NCI-H1092 (cell line): ENCODE data around the gene CACNA1A.
"Not testable (repeated sequence)": the region's sequence is repeated elsewhere in the genome, so short reads cannot be mapped to it uniquely, and the experiment has no call there.

ENCODE experiments used
- DNase-seq: peaks from one replicate; lab custom pipeline; 2025; lab: John Stamatoyannopoulos, UW

CACNA1A gene

DNA sequence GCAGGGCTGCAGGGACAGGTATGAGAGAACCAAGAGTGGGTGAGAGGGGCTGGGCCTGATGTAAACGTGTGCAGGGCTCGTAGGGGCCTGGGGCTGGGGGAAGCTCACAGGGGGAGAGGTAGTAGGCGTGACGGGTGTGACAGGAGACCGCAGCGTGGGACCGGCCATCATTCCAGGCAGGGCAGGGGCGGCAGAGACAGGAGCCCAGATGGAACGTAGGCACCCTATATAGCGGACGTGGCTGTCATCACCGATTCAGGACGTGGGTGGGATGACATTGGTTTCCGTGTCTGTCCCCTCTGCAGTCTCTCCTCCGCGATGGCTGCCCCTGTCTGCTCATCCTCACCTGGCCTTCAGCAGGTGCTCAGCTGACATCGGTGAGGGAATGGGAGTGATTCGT, 307.6 kb downstream of the CACNA1A start:
- no peak for DNase-seq

DNA sequence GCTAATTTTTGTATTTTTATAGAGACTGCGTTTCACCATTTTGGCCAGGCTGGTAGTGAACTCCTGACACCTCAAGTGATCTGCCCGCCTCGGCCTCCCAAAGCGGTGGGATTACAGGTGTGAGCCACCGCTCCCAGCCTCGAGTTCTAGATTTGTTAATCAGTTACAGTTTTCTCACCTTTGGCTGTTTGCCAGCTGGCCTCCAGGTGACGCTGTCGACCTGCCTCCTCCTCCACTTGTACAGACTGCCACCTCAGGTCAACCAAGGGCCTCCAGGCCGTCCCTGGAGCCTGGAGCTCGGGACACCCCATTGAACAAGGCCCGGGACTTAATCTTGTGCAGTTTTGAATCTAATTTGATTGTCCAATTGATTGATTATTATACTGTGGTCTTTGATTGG, 310.6 kb downstream of the CACNA1A start:
- no peak for DNase-seq

- no peak for DNase-seq
Measured at GRCh38 chr19:13190781-13191540, 315.3 kb downstream of the CACNA1A start.

GRCh38 chr19:13189600-13189999, 316.7 kb downstream of the CACNA1A start:
- DNase-seq = no peak

GRCh38 chr19:13187419-13187818, 318.9 kb downstream of the CACNA1A start:
- no peak for DNase-seq

- DNase-seq = not testable (repeated sequence)
Measured at GRCh38 chr19:13186688-13187087, 319.6 kb downstream of the CACNA1A start.

- DNase-seq = not testable (repeated sequence)
Measured at GRCh38 chr19:13185763-13186657, 320.3 kb downstream of the CACNA1A start.

DNA sequence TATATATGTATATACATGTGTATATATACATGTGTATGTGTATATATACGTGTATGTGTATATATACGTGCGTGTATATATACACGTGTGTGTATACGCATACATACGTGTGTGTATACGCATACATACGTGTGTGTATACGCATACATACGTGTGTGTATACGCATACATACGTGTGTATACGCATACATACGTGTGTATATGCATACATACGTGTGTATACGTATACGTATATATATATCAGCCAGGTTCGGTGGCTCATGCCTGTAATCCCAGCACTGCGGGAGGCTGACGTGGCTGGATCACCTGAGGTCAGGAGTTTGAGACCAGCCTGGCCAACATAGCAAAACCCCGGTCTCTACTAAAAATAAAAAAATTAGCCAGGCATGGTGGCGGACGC, 321.4 kb downstream of the CACNA1A start:
- DNase-seq = not testable (repeated sequence)

GRCh38 chr19:13181747-13182388, 324.4 kb downstream of the CACNA1A start:
- peak; percentile 48 for DNase-seq

DNA sequence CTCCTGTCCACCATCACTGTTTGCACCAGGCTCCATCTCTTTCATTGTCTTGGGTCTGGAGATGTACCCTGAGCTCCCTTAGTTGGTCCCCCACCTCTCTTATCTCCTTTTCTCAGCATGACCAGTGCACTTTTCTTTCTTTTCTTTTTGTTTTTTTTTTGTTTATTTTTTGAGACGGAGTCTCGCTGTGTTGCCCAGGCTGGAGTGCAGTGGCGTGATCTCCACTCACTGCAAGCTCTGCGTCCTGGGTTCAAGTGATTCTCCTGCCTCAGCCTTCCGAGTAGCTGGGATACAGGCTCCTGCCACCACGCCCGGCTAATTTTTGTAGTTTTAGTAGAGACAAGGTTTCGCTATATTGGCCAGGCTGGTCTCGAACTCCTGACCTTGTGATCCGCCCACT, 328.0 kb downstream of the CACNA1A start:
- not testable (repeated sequence) for DNase-seq

DNA sequence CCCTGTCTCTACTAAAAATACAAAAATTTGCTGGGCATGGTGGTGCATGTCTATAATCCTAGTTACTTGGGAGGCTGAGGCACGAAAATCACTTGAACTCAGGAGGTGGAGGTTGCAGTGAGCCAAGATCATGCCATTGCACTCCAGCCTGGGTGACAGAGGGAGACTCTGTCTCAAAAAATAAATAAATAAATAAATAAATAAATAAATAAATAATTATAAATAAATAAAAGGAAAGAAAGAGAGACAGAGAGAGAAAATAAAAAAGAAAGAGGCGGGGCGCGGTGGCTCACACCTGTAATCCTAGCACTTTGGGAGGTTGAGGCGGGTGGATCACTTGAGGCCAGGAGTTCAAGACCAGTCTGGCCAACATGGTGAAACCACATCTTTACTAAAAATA, 328.7 kb downstream of the CACNA1A start:
- not testable (repeated sequence) for DNase-seq

- DNase-seq = no peak
Measured at GRCh38 chr19:13176345-13176744, 329.9 kb downstream of the CACNA1A start.

- no peak for DNase-seq
Measured at GRCh38 chr19:13173139-13173737, 333.0 kb downstream of the CACNA1A start.

DNA sequence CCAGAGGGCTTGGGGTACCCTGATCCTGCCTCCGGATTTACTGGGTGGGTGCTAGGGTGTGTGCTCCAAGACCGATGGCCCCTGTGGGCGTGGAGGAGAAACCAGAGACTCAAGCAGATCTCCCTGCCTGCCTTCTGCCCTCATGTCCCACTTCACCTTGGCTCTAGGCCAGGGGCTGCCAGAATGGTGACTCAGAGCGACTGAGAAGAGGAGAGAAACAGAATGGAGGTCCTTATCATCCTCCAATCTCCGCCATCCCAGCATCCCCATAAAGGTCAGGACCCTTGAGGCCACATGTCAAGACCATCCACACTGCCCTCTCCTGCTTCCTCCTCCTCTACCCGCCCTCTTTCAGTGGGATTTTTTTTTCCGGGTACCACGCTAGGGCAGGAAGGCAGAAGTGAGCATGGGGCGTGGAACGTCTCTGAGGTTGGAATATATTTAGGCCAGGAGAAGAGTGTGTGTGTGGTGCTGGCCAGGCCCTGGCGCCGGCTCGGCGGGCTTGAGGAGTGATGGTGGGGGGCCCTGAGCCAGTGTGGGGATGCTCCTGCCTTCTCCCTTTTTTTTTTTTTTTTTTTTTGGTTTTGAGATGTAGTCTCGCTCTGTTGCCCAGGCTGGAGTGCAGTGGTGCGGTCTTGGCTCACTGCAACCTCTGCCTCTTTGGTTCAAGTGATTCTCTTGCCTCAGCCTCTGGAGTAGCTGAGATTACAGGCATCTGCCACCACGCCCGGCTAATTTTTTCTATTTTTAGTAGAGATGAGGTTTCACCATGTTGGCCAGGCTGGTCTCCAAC, 333.7 kb downstream of the CACNA1A start:
- DNase-seq = peak; percentile 11

- no peak for DNase-seq
Measured at GRCh38 chr19:13171146-13171545, 335.1 kb downstream of the CACNA1A start.

DNA sequence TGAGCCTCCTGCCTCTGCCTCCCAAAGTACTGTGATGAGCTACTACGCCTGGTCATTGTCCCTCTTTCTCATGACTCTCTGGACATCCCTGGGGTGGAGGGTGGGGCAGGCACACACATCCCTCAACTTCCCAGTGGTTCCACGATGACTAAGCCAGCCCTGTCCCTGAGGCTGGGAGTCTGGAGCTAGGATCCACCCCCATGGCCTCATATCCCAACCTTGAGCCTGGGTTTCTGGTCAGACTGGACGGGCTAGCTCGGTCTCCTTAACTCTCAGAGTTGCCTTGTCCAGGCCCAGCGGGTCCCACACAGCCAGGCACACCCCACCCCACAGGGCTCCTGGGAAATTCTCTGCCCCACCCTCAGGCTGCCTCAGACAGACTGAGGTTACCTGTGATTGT, 336.5 kb downstream of the CACNA1A start:
- DNase-seq = no peak

- DNase-seq = not testable (repeated sequence)
Measured at GRCh38 chr19:13166151-13166550, 340.1 kb downstream of the CACNA1A start.

GRCh38 chr19:13165162-13165997, 340.9 kb downstream of the CACNA1A start:
- DNase-seq = no peak

DNA sequence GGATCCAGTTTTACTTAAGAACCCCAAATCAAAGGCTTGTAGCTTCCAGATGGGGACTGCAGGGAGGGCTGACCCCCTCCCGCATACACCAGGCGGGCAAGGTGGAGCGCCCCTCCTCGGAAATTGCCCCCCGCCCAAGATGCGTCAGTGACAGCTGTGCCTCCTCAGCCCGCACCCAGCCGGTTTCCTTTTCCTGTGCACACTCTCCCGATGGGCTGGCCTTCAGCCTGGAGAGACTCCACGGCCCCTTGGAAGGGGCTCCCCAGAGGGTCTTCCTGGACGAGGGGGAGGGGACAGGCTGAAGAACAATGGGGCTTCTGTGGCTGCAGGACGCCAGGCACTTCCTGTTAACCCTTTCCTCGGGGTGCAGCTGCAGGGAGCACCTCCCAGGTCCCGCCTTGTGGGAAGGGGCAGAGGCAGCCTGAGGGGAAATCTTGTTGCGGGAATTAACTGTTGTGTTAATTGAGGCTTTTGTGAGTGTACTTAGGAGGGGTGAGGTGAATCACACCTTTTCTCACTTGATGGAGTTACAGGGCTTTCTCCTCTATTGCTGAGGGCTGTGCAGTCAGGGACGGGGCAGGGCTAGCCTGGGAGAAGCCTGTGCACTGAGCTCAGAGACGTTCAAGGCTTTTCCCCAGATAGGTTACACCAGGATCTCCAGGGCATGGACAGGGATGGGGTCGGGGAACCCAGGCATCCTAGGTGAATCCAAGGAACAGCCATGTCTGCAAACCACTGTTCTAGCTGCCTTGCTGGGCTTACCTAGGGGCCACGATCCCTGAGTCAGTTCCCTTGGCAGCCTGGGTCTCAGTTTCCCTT, 341.7 kb downstream of the CACNA1A start:
- peak; percentile 55 for DNase-seq
